ENCODE measurements around the gene PRAMEF12. TPM values are rescaled to one million over a fixed set of nuclear protein-coding genes. Genes with fewer than 3 reads are reported as not detected.
"Not testable (repeated sequence)": the region's sequence is repeated elsewhere in the genome, so short reads cannot be mapped to it uniquely, and the experiment has no call there.

Gene PRAMEF12
- not detected for total RNA-seq

DNA sequence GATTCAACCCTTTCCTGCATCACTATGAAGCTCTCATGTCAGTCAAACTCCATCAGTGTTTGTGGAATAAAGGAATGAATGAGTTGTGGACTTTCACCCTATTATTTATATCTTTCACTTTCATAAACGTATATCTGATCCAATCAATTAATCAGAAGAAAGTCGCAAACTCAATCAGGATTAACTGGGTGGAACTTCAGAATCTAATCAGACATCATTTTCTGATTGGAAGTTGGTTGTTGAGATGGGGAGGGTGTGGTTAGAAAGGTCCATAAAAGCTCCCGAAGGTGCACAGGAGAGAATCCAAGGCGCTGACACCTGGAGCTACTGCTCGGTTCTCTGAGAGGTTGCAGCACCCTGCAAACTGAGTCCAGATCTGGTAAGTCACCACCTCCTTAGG, at the start of gene PRAMEF12:
Gene PRAMEF12, plus strand, starts transcription at position 301 of the 400 bp plus-strand sequence. CDS start 1,130 bp downstream, outside the sequence.
- ChIA-PET POLR2A (no interaction called here), CTCF (no interaction called here)

DNA sequence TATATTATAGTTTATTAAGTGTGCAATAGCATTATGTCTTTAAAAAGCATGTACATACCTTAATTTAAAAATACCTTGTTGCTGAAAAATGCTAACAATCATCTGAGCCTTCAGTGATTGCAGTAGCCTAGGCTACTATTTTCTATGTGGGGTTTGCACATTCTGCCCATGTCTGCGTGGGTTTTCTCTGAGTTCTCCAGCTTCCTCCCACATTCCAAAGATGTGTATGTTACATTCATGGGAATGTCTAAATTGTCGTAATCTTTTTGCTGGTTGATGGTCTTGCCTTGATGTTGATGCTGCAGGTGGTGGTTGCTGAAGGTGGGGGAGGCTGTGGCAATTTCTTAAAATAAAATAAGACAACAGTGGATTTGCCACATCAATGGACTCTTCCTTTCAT, 45.1 kb upstream of the PRAMEF12 start:
- POLR2A ChIA-PET: no interaction called here
- CTCF ChIA-PET: no interaction called here

GRCh38 chr1:12730156-12730555, 43.4 kb upstream of the PRAMEF12 start:
- CTCF ChIA-PET: no interaction called here
- POLR2A ChIA-PET: no interaction called here

DNA sequence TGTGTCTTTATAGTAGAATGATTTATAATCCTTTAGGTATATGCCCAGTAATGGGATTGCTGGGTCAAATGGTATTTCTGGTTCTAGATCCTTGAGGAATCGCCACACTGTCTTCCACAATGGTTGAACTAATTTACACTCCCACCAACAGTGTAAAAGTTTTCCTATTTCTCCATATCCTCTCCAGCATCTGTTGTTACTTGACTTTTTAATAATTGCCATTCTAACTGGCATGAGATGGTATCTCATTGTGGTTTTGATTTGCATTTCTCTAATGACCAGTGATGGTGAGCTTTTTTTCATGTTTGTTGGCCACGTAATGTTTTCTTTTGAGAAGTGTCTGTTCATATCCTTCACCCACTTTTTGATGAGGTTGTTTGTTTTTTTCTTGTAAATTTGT, 42.5 kb upstream of the PRAMEF12 start:
- CTCF ChIA-PET, POLR2A ChIA-PET: not testable (repeated sequence)

- ChIA-PET CTCF (no interaction called here), POLR2A (no interaction called here)
These were observed 38.9 kb upstream of the PRAMEF12 start for GRCh38 chr1:12734651-12735050.

DNA sequence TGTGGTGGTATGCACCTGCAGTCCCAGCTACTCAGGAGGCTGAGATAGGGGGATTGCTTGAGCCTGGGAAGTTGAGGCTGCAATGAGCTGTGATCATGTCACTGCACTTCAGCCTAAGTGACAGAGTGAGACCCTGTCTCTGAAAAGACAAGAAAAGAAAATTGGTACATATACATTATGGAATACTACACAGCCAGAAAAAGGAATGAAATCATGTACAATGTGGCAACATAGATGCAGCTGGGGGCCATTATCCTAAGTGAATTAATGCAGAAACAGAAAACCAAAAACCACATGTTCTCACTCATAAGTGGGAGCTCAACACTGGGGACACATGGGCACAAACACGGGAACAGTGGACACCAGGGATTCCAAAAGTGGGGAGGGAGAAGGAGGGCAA, 34.6 kb upstream of the PRAMEF12 start:
- CTCF ChIA-PET: no interaction called here
- POLR2A ChIA-PET: no interaction called here

DNA sequence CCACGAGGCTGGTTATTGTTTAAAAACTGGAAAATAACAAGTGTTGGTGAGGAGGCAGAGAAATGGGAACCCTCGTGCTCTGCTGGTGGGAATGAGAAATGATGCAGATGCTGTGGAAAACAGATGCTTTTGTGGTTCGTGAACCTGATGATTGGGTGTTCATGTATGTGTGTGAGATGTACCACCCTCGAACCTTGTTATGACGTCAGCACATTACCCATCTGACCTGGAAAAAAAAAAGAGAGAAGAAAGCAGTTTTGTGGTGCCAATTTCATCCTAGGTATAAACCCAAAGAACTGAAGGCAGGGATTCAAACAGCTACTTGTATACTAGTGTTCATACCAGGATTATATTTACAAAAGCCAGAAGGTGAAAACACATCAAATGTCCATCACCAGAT, 33.9 kb upstream of the PRAMEF12 start:
- POLR2A ChIA-PET: no interaction called here
- CTCF ChIA-PET: interaction anchor here (0.6 kb wide), 1 partner anchor 13 kb away, joined by 6 read pairs; no protein-coding TSS in a partner anchor

GRCh38 chr1:12741946-12742345, 31.6 kb upstream of the PRAMEF12 start:
- CTCF ChIA-PET: no interaction called here
- POLR2A ChIA-PET: no interaction called here

DNA sequence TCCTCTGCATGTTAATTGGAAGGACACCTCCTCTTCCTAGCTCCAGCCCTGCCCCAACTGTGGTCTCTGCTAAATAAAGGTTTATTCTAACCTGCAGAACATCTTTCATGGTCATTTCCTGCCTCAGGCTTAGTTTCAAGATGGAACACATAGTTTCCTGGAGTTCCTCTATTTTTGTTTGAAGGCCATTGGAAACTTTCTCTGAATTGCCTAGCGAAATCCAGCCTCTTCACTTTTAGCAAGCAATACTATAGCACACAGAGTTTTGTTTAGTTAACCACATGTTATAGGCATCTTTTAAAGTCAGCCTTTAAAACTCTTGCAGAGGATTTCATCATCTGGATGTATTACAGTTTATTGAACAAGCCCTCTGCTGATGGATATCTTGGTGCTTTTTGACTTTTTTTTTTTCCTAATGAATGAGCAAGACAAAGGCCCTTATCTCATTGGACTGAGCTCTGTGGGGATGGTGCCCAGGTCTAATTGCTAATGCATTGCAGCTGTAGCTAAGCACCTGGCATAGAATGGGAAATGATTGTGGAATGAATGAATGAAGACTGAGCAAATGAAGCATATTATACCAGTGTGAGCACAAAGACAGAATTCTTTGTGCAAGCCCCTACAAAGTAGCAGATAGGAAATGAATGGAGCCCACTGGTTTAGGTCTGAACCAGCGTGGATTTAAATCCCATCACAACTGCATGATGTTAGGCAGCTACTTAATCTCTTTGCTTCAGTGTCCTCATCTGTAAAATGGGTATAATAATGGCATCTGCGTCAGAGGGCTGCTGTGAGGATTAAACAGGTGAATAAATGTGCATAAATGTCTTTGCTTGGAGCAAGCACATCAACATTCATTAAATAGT, 28.2 kb upstream of the PRAMEF12 start:
- CTCF ChIA-PET: no interaction called here

GRCh38 chr1:12745992-12746323, 27.6 kb upstream of the PRAMEF12 start, which contains the start of gene CFAP107:
TSS of gene CFAP107 (plus strand) at chr1:12746200. CDS start at chr1:12746431, 231 bp downstream.
- ChIA-PET POLR2A (no interaction called here), CTCF (no interaction called here)

More for the DNA sequence above, 28.2 kb upstream of the PRAMEF12 start:
- POLR2A ChIA-PET: no interaction called here

- CTCF ChIA-PET: no interaction called here
- POLR2A ChIA-PET: no interaction called here
These were observed 24.7 kb upstream of the PRAMEF12 start for GRCh38 chr1:12748778-12749355.

GRCh38 chr1:12754738-12755137, 18.8 kb upstream of the PRAMEF12 start:
- CTCF ChIA-PET: no interaction called here
- POLR2A ChIA-PET: no interaction called here

GRCh38 chr1:12756273-12756672, 17.3 kb upstream of the PRAMEF12 start:
- ChIA-PET CTCF (no interaction called here), POLR2A (no interaction called here)

GRCh38 chr1:12756768-12757413, 16.6 kb upstream of the PRAMEF12 start:
- ChIA-PET POLR2A (no interaction called here), CTCF (no interaction called here)

DNA sequence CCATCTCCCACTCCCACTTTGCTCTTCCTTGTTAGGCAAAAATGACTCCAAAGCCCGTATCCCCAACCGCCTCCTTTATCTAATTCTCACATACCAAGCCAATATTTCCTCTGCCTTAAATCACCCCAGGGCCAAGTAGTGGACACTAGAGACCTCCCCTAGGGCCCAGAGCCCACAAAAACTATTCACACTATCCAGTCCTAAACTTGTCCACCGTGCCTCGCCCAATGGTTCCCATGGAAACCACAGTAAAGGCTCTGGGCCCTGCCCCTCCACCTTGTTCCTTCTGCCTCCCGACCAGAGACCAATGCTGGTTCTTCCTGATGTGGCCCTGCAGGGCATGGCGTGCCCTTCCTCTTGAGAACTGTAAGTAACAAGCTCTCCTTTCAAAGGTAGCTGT, 15.7 kb upstream of the PRAMEF12 start:
- POLR2A ChIA-PET: no interaction called here
- CTCF ChIA-PET: no interaction called here

DNA sequence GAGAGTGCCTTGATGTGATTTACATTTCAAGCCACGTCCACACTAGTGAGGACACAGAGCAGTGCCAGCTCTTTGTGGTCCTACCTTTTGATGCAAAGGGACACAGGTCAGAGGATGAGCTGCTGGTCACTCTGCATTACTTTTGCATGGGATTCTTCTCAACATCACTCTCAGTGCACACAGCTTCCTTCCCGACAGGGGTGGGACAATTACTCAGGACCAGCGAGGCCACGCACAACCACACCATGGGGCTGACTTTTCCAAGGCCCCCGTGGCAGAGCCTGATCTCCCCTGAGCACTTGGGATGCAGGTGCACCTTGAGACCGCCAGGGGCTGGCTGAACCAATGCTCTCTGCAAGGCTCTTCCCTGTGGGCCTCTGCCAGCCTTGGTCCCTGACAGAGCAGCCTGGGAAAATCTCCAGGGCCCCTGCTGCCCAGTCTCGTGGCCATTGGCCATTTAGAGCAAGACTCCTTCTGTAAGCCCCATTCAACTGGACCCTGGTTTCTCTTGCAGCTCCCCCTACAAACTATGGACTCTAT, 13.2 kb upstream of the PRAMEF12 start:
- ChIA-PET POLR2A (no interaction called here), CTCF (no interaction called here)

- ChIA-PET CTCF (no interaction called here), POLR2A (interaction anchor here (0.6 kb wide), 1 partner anchor 51 kb away, joined by 4 read pairs; no protein-coding TSS in a partner anchor)
These were observed 11.8 kb upstream of the PRAMEF12 start for GRCh38 chr1:12761781-12762180.

- ChIA-PET CTCF (no interaction called here), POLR2A (no interaction called here)
These were observed 10.8 kb upstream of the PRAMEF12 start for GRCh38 chr1:12762766-12763165.

GRCh38 chr1:12763479-12763878, 10.1 kb upstream of the PRAMEF12 start:
- ChIA-PET CTCF (no interaction called here), POLR2A (no interaction called here)

DNA sequence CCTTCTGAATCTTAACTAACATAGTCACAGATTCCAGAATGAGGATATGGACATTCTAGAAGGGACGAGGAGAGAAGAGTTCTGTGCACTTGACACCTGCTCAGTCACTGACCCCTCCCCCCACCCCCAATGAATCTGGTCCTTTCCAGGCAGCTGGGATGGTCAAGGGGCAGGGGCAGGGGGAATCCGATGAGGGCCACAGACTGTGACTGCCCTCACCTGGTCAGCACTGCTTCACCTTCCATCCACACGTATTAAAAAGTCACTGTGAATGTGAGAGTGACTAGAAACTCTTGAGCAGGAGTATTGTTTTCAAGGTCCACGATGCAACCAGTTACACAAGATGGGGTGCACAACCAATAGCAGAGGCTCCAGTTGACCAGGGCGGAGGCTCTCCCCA, 9.5 kb upstream of the PRAMEF12 start:
- CTCF ChIA-PET: no interaction called here
- POLR2A ChIA-PET: no interaction called here

DNA sequence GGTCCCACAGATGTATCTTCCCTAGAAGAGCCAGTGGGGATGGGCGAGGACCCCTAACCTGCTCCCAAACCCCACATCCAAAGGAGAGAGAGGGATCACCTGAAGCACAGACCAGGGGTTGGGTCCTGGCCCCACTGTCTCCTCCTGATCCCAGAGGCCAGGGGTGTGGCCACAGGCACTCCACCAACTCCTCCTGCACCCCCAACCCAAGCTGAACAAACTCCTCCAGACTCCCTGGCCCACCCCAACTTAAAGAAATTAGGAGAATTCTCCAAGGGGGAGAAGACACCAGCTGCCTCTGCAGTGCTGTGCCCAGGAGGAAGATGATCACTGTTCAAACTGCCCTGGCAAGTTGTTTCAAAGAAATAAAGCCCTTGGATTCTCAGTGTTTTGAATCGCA, 4.5 kb upstream of the PRAMEF12 start:
- POLR2A ChIA-PET: no interaction called here
- CTCF ChIA-PET: no interaction called here

Data from activated CD8-positive, alpha-beta memory T cell treated with anti-CD3 and anti-CD28 coated beads for 36 hours (primary cell).